CD14-positive monocyte (primary cell): Measurements from ENCODE around the gene ASCC1. TPM values are rescaled to one million over a fixed set of nuclear protein-coding genes. Genes with fewer than 3 reads are reported as not detected.

ENCODE experiments used
- DNase-seq, 3 donors: peaks; one replicate each; pipeline ENCODE4 v3.0.0-alpha.2; 2011 to 2022
- H2AFZ ChIP-seq: 2 replicates; pipeline ENCODE4 v1.6.0; 2012; ENCODE audit warnings: mild to moderate bottlenecking, low read depth, low read length, inconsistent platforms; ENCODE audit not compliant: insufficient read depth, poor library complexity, severe bottlenecking
- H3K27ac ChIP-seq, 2 donors: 1 replicate in 1 of 2; 2 replicates in 1 of 2; pipeline ENCODE4 v1.5.1; 2012 to 2013; ENCODE audit warnings: low read length in 2 of 2, control low read depth in 1 of 2, inconsistent platforms in 1 of 2, low read depth in 1 of 2, mild to moderate bottlenecking in 1 of 2
- H3K27me3 ChIP-seq, 2 donors: one replicate each; pipeline versions ENCODE4 v1.6.0 to v1.6.1; 2011 to 2013; ENCODE audit warnings: low read length in 2 of 2; ENCODE audit not compliant: control insufficient read depth in 2 of 2, insufficient read depth in 2 of 2
- H3K36me3 ChIP-seq, 2 donors: replicated peaks in 1 of 2; 1 replicate in 1 of 2; 2 replicates in 1 of 2; pipeline versions ENCODE4 v1.5.1 to v1.6.1; 2012 to 2013; ENCODE audit warnings: low read length in 2 of 2, control low read depth in 1 of 2, inconsistent platforms in 1 of 2, mild to moderate bottlenecking in 1 of 2; ENCODE audit not compliant: insufficient read depth in 2 of 2, control insufficient read depth in 1 of 2
- H3K4me1 ChIP-seq, 2 donors: 1 replicate in 1 of 2; 2 replicates in 1 of 2; pipeline versions ENCODE4 v1.5.1 to v1.6.1; 2012 to 2013; ENCODE audit warnings: low read length in 2 of 2, control low read depth in 1 of 2, inconsistent platforms in 1 of 2, mild to moderate bottlenecking in 1 of 2, moderate library complexity in 1 of 2; ENCODE audit not compliant: insufficient read depth in 2 of 2, control insufficient read depth in 1 of 2
- H3K4me2 ChIP-seq: replicated peaks from 2 replicates; pipeline ENCODE3; 2012; ENCODE audit warnings: low read length, moderate library complexity, mild to moderate bottlenecking; ENCODE audit not compliant: poor library complexity, severe bottlenecking; ENCODE audit errors: extremely low read depth
- H3K4me3 ChIP-seq, 3 experiments: fragments of 200-600 bp in 1 of 3; sonication (generic) in 1 of 3; replicated peaks in 1 of 3; 1 replicate in 2 of 3; 2 replicates in 1 of 3; pipeline ENCODE4 v1.5.1; 2011 to 2013; ENCODE audit warnings: low read length in 3 of 3, mild to moderate bottlenecking in 3 of 3, control low read depth in 2 of 3, low read depth in 2 of 3, inconsistent platforms in 1 of 3, moderate library complexity in 1 of 3
- H3K79me2 ChIP-seq: 2 replicates; pipeline ENCODE4 v1.6.0; 2012; ENCODE audit warnings: mild to moderate bottlenecking, control low read depth, inconsistent platforms, low read length, moderate library complexity; ENCODE audit not compliant: insufficient read depth
- H3K9ac ChIP-seq: 2 replicates; pipeline ENCODE4 v1.6.0; 2017; ENCODE audit warnings: low read length, mild to moderate bottlenecking; ENCODE audit not compliant: insufficient read depth, poor library complexity, severe bottlenecking
- H3K9me3 ChIP-seq, 2 donors: replicated peaks in 1 of 2; 1 replicate in 1 of 2; 2 replicates in 1 of 2; pipeline versions ENCODE4 v1.5.1 to v1.6.1; 2012 to 2013; ENCODE audit warnings: low read length in 2 of 2, control low read depth in 1 of 2; ENCODE audit not compliant: control insufficient read depth in 1 of 2, insufficient read depth in 1 of 2
- H4K20me1 ChIP-seq: 2 replicates; pipeline ENCODE4 v1.6.0; 2012; ENCODE audit warnings: mild to moderate bottlenecking, low read length, control low read depth, moderate library complexity; ENCODE audit not compliant: insufficient read depth
- H3K27ac Mint-ChIP-seq, 7 donors: one replicate each; pipeline ENCODE4 v1.8.0; 2020; ENCODE audit warnings: mild to moderate bottlenecking in 7 of 7, mixed read lengths in 7 of 7, moderate library complexity in 6 of 7, inconsistent platforms in 2 of 7
- H3K27me3 Mint-ChIP-seq, 3 donors: one replicate each; pipeline ENCODE4 v1.8.0; 2021 to 2022; ENCODE audit warnings: low read depth in 3 of 3, mild to moderate bottlenecking in 3 of 3, mixed read lengths in 3 of 3, moderate library complexity in 3 of 3, inconsistent platforms in 1 of 3
- H3K36me3 Mint-ChIP-seq, 2 donors: one replicate each; pipeline ENCODE4 v1.8.0; 2020; ENCODE audit warnings: mixed read lengths in 2 of 2, inconsistent platforms in 1 of 2, mild to moderate bottlenecking in 1 of 2
- H3K4me1 Mint-ChIP-seq: one replicate; pipeline ENCODE4 v1.8.0; 2020; ENCODE audit warnings: mild to moderate bottlenecking, mixed read lengths
- H3K4me3 Mint-ChIP-seq, 2 donors: one replicate each; pipeline ENCODE4 v1.8.0; 2020; ENCODE audit warnings: mild to moderate bottlenecking in 2 of 2, mixed read lengths in 2 of 2, moderate library complexity in 1 of 2
- H3K9me3 Mint-ChIP-seq, 7 donors: one replicate each; pipeline ENCODE4 v1.8.0; 2020 to 2022; ENCODE audit warnings: mixed read lengths in 7 of 7, mild to moderate bottlenecking in 6 of 7, moderate library complexity in 6 of 7, inconsistent platforms in 2 of 7
- WGBS: methylation state at CpG from one replicate; pipeline ENCODE4 v1.1.5; 2013; ENCODE audit warnings: missing lambda C conversion rate; ENCODE audit not compliant: insufficient coverage; 5-methylcytosine and 5-hydroxymethylcytosine counted together
- intact Hi-C, 2 donors: fragments of 100-400 bp; cut with micrococcal nuclease; formaldehyde crosslinking; loops; one replicate each; pipeline versions ENCODE4 v1.15.0 to v1.15.1; 2023
- polyA plus RNA-seq, 3 donors: library from polyadenylated mRNA; depleted of rRNA in 1 of 3; unstranded in 2 of 3; stranded (reverse) in 1 of 3; fragments of 300-500 nt in 2 of 3; fragments of >200 nt in 1 of 3; fragmentation: Illumina TruSeq in 2 of 3; gene quantifications; 1 replicate in 2 of 3; 2 replicates in 1 of 3; pipeline ENCODE4 v1.2.3, GENCODE V29; 2012 to 2021
- TF ChIP-seq, protein P1 (sequence below): fragments of 200-600 bp; IDR thresholded peaks from one replicate; pipeline ENCODE4 v1.8.0; 2022; ENCODE audit warnings: antibody characterized with exemption, mild to moderate bottlenecking

ASCC1 gene
- polyA plus RNA-seq, 3 donors, result 8.2 to 20.9 (median 17.9) TPM

GRCh38 chr10:72124381-72124780 lies 91.7 kb downstream of the ASCC1 start:
- peaks cover 0 to 1% (median 0%) of the 10 kb centered on the region in 3 donors for H3K27me3 Mint-ChIP-seq
- no peak overlapping the region for H3K27ac Mint-ChIP-seq
- DNase-seq, result no peak
- no peaks in the 10 kb centered on the region for H3K9me3 Mint-ChIP-seq
- Histone ChIP-seq H3K36me3 (peaks cover 5 to 20% of the 10 kb centered on the region in 2 donors), H2AFZ (no peak overlapping the region), H3K27me3 (no peaks in the 10 kb centered on the region), H3K9me3 (no peaks in the 10 kb centered on the region), H3K4me1 (peaks cover 0 to 3% of the 10 kb centered on the region in 2 donors), H3K79me2 (no peaks in the 10 kb centered on the region), H3K9ac (no peak overlapping the region), H3K4me2 (no peak overlapping the region), H3K27ac (no peak overlapping the region), H4K20me1 (no peaks in the 10 kb centered on the region), H3K4me3 (no peak overlapping the region)
- peaks cover 5% of the 10 kb centered on the region for H3K4me1 Mint-ChIP-seq
- TF ChIP-seq, protein P1, sequence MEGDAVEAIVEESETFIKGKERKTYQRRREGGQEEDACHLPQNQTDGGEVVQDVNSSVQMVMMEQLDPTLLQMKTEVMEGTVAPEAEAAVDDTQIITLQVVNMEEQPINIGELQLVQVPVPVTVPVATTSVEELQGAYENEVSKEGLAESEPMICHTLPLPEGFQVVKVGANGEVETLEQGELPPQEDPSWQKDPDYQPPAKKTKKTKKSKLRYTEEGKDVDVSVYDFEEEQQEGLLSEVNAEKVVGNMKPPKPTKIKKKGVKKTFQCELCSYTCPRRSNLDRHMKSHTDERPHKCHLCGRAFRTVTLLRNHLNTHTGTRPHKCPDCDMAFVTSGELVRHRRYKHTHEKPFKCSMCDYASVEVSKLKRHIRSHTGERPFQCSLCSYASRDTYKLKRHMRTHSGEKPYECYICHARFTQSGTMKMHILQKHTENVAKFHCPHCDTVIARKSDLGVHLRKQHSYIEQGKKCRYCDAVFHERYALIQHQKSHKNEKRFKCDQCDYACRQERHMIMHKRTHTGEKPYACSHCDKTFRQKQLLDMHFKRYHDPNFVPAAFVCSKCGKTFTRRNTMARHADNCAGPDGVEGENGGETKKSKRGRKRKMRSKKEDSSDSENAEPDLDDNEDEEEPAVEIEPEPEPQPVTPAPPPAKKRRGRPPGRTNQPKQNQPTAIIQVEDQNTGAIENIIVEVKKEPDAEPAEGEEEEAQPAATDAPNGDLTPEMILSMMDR, result no peak
- H3K4me3 Mint-ChIP-seq, result no peak overlapping the region
- intact Hi-C loops, result loop anchor here in 1 of 2 donors (10.0 kb wide), 1 partner anchor 100 kb away; no protein-coding TSS in a partner anchor
- H3K36me3 Mint-ChIP-seq, result peaks cover 30 to 36% of the 10 kb centered on the region in 2 donors

DNA sequence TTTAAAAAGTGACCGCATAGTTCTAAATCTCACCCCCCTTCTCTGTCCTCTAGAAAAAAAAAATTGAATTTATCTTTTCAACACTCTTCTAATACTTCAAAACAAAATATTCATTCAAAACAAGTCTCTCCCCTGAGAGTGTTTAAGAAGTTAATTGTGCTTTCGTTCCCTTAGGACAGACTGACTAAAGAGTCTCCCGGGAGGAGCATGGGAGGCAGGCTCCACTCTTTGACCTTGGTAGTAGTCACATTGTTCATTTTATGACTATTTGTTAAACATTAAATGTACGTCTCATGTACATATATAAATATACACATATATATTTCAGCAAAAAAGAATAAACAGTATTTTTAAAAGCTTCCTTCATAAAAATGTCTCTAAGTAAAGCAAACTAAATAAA lies 92.5 kb downstream of the ASCC1 start:
- no peak overlapping the region for H3K27ac Mint-ChIP-seq
- no peak overlapping the region for H3K27ac ChIP-seq
- DNase-seq, result no peak
- H3K4me1 ChIP-seq, result peaks cover 0 to 3% of the 10 kb centered on the region in 2 donors
- no peaks in the 10 kb centered on the region for H3K27me3 ChIP-seq
- H3K4me2 ChIP-seq, result no peak overlapping the region
- peaks cover 0 to 1% (median 0%) of the 10 kb centered on the region in 3 donors for H3K27me3 Mint-ChIP-seq
- no peaks in the 10 kb centered on the region for H3K79me2 ChIP-seq
- H2AFZ ChIP-seq, result no peak overlapping the region
- no peak overlapping the region for H3K4me3 ChIP-seq
- peaks cover 5% of the 10 kb centered on the region for H3K4me1 Mint-ChIP-seq
- H3K36me3 Mint-ChIP-seq, result peaks cover 30 to 34% of the 10 kb centered on the region in 2 donors
- H3K9ac ChIP-seq, result no peak overlapping the region
- intact Hi-C loops, result loop anchor here in 1 of 2 donors (10.0 kb wide), 1 partner anchor 101 kb away; no protein-coding TSS in a partner anchor
- H3K9me3 Mint-ChIP-seq, result no peaks in the 10 kb centered on the region
- H4K20me1 ChIP-seq, result no peaks in the 10 kb centered on the region
- no peaks in the 10 kb centered on the region for H3K9me3 ChIP-seq
- H3K4me3 Mint-ChIP-seq, result no peak overlapping the region
- no CpG with 5 or more reads among the region's 4 CpGs for WGBS
- TF ChIP-seq, protein P1, result no peak
- peaks cover 5 to 20% of the 10 kb centered on the region in 2 donors for H3K36me3 ChIP-seq
